D721Med (cell line): ENCODE measurements around the gene CHST15.
"Not testable (repeated sequence)": the region's sequence is repeated elsewhere in the genome, so short reads cannot be mapped to it uniquely, and the experiment has no call there.

ENCODE experiments used
- DNase-seq: peaks from one replicate; pipeline ENCODE4 v3.0.0; 2011; ENCODE audit warnings: low spot score; ENCODE audit not compliant: insufficient read length
- FAIRE-seq: peaks from 2 replicates; lab custom pipeline; 2011; peaks lifted over from hg19 to GRCh38; lab: Jason Lieb, UNC
- CTCF ChIP-seq: IDR thresholded peaks from 2 replicates; pipeline ENCODE4 v1.5.1; 2012; ENCODE audit warnings: mild to moderate bottlenecking, control low read depth; ENCODE audit not compliant: insufficient read depth; ENCODE audit errors: missing control alignments

CHST15 gene

GRCh38 chr10:124107072-124107471 lies 13.7 kb upstream of the CHST15 start:
- FAIRE-seq (no peak), DNase-seq (no peak)
- TF ChIP-seq CTCF = no peak

GRCh38 chr10:124106241-124106879 lies 13.0 kb upstream of the CHST15 start:
- TF ChIP-seq CTCF = no peak
- DNase-seq (no peak), FAIRE-seq (no peak)

- FAIRE-seq (no peak), DNase-seq (no peak)
- no peak for TF ChIP-seq CTCF
Observed at GRCh38 chr10:124105594-124105993, 12.2 kb upstream of the CHST15 start.

GRCh38 chr10:124105045-124105444 lies 11.6 kb upstream of the CHST15 start:
- DNase-seq (no peak), FAIRE-seq (no peak)
- TF ChIP-seq CTCF = no peak

- DNase-seq (no peak), FAIRE-seq (no peak)
- no peak for TF ChIP-seq CTCF
Observed at GRCh38 chr10:124104011-124104627, 10.7 kb upstream of the CHST15 start.

- DNase-seq (no peak), FAIRE-seq (no peak)
- no peak for TF ChIP-seq CTCF
Observed at GRCh38 chr10:124101351-124101750, 8.0 kb upstream of the CHST15 start.

GRCh38 chr10:124100651-124101050 lies 7.3 kb upstream of the CHST15 start:
- FAIRE-seq = not testable (repeated sequence)

More at GRCh38 chr10:124100651-124101050, 7.3 kb upstream of the CHST15 start:
- not testable (repeated sequence) for DNase-seq
